Body of pancreas (tissue), 4 donors: ENCODE data around the gene RNF31.

Experiments
- POLR2A ChIP-seq, 3 donors: fragments of 450-650 bp; IDR thresholded peaks; one replicate each; pipeline ENCODE4 v1.6.1; 2016; ENCODE audit warnings: antibody characterized with exemption in 3 of 3, mild to moderate bottlenecking in 2 of 3
- TF ChIP-seq, protein P1 (sequence below), 7 experiments: fragments of 450-650 bp in 4 of 7; fragments of 200-600 bp in 3 of 7; sonication (generic) in 3 of 7; IDR thresholded peaks; one replicate each; pipeline ENCODE4 v1.5.1; 2016 to 2019; ENCODE audit warnings: antibody characterized with exemption in 7 of 7

DNA sequence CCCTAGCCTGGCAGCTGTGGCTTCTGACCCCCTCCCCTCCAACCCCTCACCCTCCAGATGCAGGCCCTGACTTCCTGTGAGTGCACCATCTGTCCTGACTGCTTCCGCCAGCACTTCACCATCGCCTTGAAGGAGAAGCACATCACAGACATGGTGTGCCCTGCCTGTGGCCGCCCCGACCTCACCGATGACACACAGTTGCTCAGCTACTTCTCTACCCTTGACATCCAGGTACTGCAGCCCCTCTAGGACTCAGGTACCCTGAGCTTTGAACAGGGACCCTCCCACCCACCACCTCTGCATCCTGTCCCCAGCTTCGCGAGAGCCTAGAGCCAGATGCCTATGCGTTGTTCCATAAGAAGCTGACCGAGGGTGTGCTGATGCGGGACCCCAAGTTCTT, 7.8 kb downstream of the RNF31 start:
- TF ChIP-seq, protein P1, sequence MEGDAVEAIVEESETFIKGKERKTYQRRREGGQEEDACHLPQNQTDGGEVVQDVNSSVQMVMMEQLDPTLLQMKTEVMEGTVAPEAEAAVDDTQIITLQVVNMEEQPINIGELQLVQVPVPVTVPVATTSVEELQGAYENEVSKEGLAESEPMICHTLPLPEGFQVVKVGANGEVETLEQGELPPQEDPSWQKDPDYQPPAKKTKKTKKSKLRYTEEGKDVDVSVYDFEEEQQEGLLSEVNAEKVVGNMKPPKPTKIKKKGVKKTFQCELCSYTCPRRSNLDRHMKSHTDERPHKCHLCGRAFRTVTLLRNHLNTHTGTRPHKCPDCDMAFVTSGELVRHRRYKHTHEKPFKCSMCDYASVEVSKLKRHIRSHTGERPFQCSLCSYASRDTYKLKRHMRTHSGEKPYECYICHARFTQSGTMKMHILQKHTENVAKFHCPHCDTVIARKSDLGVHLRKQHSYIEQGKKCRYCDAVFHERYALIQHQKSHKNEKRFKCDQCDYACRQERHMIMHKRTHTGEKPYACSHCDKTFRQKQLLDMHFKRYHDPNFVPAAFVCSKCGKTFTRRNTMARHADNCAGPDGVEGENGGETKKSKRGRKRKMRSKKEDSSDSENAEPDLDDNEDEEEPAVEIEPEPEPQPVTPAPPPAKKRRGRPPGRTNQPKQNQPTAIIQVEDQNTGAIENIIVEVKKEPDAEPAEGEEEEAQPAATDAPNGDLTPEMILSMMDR (IDR thresholded peaks at IDR 0.05) = no peak
- TF ChIP-seq POLR2A (IDR thresholded peaks at IDR 0.05) = no peak
